Anterior cingulate cortex (tissue), 58 donors: ENCODE measurements around the gene ZNF584.
"Not testable (repeated sequence)": the region's sequence is repeated elsewhere in the genome, so short reads cannot be mapped to it uniquely, and the experiment has no call there.

Experiments
- DNase-seq, 58 donors: peaks; one replicate each; lab custom pipeline; 2025; lab: John Stamatoyannopoulos, UW

ZNF584 gene

DNA sequence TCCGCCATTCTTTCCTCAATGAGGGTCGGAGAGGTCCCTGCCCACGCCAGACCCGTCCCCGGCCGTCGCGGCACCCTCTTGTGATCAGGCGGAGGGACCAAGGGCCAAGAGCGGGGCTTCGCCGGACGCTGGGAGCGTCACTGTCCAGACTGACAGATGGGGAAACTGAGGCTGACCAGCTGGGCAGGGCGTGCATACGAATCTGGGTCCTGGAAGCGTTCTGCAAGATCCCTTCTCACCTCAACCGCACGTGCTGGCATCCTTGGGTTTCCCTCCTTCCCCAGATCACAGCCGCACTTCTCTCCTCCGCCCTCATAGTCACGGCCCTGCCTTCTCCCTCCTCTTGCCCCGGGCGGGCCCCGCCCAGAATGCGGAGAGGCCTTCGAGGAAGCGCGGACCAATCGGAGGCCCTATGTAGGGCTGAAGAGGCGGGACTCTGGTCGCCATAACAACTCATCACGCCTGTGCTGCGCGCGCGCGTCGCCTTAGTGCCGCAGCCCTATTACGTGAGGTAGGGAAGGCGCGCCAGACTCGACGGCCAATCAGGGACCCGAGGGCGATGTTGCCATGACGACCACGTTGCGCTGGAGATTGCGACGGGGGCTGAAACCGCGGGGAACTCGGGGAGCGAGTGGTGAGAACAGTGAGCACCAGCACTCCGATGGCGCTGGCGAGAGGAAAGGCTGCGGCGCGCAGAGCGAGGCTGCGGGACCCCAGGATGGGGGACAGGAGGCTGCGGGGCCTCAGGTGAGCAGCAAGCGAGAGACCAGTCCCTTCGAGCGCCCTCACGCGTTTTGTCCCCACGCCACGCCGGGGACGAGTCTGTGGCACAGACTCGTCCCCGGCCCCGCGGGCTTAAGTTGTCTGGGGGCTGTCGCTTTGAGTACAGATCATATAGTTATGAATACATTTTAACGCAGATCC lies 7.3 kb upstream of the ZNF584 start:
- peak; percentile 86 to 100 (median 98) for DNase-seq

- no peak for DNase-seq
Measured at GRCh38 chr19:58401840-58402421, 6.5 kb upstream of the ZNF584 start.

DNA sequence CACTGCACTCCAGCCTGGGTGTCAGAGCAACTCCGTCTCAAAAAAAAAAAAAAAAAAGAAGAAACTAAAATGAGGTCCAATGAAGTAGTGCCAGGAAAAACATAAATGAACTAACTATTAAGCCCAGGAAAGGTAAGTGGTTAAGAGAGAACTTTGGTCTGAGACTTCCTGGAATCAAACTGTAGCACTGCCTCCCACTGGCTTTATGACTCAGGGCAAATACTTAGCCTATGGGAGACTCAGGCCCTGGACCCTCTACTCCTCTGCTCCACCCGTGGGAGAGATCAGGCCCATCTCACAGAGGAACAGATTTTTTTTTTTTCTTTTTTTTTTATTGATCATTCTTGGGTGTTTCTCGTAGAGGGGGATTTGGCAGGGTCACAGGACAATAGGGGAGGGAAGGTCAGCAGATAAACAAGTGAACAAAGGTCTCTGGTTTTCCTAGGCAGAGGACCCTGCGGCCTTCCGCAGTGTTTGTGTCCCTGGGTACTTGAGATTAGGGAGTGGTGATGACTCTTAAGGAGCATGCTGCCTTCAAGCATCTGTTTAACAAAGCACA lies 4.5 kb upstream of the ZNF584 start:
- DNase-seq, result not testable (repeated sequence)

GRCh38 chr19:58406818-58407657 lies 1.4 kb upstream of the ZNF584 start:
- DNase-seq, result no peak

DNA sequence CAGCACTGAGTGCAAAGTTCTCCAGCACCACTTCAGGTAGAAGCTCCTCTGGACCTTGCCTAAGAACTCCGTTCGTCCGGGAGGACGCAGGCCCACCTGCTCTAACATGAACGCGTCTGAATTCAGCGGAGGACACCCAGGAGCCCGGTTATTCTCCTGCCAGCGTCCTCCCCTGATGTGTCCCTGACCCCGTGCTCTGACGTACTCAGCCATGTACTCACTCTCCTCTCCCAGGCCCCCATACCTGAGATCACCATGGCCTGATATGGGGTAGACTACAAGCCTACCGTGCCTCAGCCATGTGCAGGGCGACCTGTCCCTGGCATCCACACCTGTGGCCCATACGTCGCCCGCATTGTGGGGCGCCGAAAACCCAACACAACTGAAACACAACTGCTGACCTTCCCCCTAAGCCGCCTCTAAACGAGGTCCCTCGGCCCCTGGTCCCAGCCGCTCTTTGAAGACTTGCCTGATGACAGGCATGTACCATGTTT lies 744 bp upstream of the ZNF584 start:
- DNase-seq, result no peak

- peak in 11 of 58 donors; percentile 4 to 52 (median 30) for DNase-seq
Measured at GRCh38 chr19:58409010-58409790, 751 bp downstream of the ZNF584 start.

- DNase-seq, result no peak
Measured at GRCh38 chr19:58416604-58417003, 8.2 kb downstream of the ZNF584 start.

- DNase-seq, result no peak
Measured at GRCh38 chr19:58417071-58417470, 8.6 kb downstream of the ZNF584 start.

DNA sequence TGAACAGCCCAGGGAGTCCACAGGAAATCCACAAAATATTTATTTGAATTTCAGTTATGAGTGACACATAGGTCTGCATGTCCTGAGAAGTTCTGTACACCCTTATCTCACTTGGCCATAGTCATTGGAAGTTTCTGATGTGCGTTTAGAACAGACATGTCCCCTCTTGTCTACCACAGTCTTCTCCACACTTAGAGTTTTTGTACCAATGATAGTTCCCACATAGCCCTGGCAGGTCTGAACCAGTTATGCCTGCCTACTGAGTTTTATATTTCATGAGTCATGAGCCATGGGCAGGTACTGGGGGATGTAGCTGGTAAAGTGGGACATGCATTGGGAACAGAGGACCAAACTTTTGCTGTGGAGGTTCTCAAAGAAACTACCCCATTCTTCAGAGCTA lies 20.2 kb downstream of the ZNF584 start:
- DNase-seq, result no peak

- no peak for DNase-seq
Measured at GRCh38 chr19:58429745-58430144, 21.3 kb downstream of the ZNF584 start.

DNA sequence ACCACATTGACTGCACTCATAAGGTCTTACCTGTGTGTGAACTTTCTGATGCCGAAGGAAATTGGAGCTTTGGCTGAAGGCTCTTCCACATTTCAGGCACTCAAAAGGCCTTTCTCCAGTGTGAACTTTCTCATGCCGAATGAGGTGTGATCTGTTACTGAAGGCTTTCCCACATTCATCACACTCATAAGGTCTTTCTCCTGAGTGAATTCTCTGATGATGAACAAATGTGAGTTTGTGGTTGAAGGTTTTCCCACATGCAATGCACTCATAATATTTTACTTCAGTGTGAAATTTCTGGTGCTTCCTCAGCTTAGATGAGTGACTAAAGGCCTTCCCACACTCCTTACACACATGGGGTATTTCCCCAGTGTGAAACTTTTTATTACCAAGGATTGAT lies 25.8 kb downstream of the ZNF584 start:
- DNase-seq, result no peak

- peak; percentile 86 to 100 (median 99) for DNase-seq
Measured at GRCh38 chr19:58439576-58440554, 31.4 kb downstream of the ZNF584 start, which contains the start of gene ZNF132. ZNF132 (minus strand) TSS chr19:58440153; CDS start chr19:58439821, 332 bp downstream.

DNA sequence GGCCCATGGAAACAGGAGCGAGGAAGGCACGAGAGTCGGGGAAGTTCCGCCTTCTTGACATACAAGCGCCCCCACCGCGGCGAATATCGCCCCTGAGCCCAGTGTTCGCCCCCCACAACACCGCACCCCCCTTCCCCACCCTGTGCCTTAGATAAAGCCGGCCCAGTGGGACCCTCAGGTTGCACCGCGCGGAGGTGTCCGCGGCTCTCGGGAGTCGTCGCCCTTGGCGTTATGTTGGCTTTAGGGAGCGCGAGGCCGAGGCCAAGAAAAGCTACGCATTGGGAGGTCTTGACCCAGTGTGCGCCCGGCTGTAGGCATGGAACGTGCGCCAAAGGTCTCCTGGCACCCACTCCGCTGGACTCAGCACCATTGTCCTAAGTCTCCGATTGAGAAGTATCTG lies 32.1 kb downstream of the ZNF584 start:
- DNase-seq, result peak in 2 of 58 donors; percentile 22 to 36

GRCh38 chr19:58442986-58443385 lies 34.5 kb downstream of the ZNF584 start:
- DNase-seq, result not testable (repeated sequence)

DNA sequence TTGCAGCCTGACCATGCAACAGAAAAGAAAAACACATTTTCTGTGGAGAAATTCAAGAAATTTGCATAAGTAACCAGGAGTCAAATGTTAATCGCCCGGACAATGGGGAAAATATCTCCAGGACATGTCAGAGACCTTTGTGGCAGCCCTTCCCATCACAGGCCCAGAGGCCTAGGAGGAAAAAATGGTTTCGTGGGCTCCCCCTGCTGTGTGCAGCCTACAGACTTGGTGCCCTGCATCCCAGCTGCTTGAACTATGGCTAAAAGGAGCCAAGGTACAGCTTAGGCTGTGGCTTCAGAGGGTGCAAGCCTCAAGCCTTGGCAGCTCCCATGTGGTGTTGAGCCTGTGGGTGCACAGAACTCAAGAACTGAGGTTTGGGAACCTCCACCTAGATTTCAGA lies 40.4 kb downstream of the ZNF584 start:
- not testable (repeated sequence) for DNase-seq

DNA sequence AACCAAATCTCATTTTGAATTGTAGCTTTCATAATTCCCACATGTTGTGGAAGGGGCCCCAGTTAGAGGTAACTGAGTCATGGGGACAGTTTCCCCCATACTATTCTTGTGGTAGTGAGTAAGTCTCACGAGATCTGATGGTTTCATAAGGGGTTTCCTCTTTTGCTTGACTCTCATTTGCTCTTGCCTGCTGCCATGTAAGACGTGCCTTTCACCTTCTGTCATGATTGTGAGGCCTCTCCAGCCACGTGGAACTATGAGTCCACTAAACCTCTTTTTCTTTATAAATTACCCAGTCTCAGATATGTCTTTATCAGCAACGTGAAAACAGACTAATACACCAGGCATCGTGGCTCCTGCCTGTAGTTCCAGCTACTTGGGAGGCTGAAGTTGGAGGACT lies 41.5 kb downstream of the ZNF584 start:
- DNase-seq, result not testable (repeated sequence)

- no peak for DNase-seq
Measured at GRCh38 chr19:58450856-58451357, 42.5 kb downstream of the ZNF584 start.
